Right atrium auricular region (tissue), 2 donors: ENCODE measurements around the gene INSYN1. TPM values are rescaled to one million over a fixed set of nuclear protein-coding genes. Genes with fewer than 3 reads are reported as not detected.
A peak's percentile ranks its signal among the peaks of the same experiment; 100 is the strongest.

Experiments
- DNase-seq: peaks from one replicate; pipeline ENCODE4 v3.0.0-alpha.2; 2019; ENCODE audit warnings: low spot score
- H3K27ac ChIP-seq, 2 donors: fragments of 200-600 bp; sonication (generic); 1 replicate in 1 of 2; 2 replicates in 1 of 2; pipeline ENCODE4 v1.5.1; 2016 to 2019
- H3K27me3 ChIP-seq, 2 donors: fragments of 200-600 bp; sonication (generic); one replicate each; pipeline versions ENCODE4 v1.5.1 to v1.6.0; 2017 to 2019
- H3K36me3 ChIP-seq: fragments of 200-600 bp; sonication (generic); one replicate; pipeline ENCODE4 v1.5.1; 2016
- H3K4me1 ChIP-seq, 2 donors: fragments of 200-600 bp; sonication (generic); one replicate each; pipeline versions ENCODE4 v1.5.1 to v1.6.0; 2017 to 2019
- H3K4me3 ChIP-seq, 2 donors: fragments of 200-600 bp; sonication (generic); 1 replicate in 1 of 2; 2 replicates in 1 of 2; pipeline ENCODE4 v1.5.1; 2017 to 2019; ENCODE audit warnings: mild to moderate bottlenecking in 1 of 2, moderate library complexity in 1 of 2
- H3K9me3 ChIP-seq, 2 donors: fragments of 200-600 bp; sonication (generic); one replicate each; pipeline ENCODE4 v1.5.1; 2019
- CTCF ChIP-seq, 2 donors: fragments of 200-600 bp; sonication (generic); IDR thresholded peaks; one replicate each; pipeline ENCODE4 v1.5.1; 2019; ENCODE audit warnings: antibody characterized with exemption in 2 of 2
- total RNA-seq, 2 donors: library from RNA; depleted of rRNA; stranded (reverse); fragments of >200 nt; gene quantifications; one replicate each; pipeline ENCODE4 v1.1.0, GENCODE V29; 2016

INSYN1 gene
- total RNA-seq, 2 donors from 2014 or later = 32.7 to 68.5 TPM

GRCh38 chr15:73781038-73781925 lies 28.1 kb upstream of the INSYN1 start:
- peak in 1 of 2 donors; percentile 44 for TF ChIP-seq CTCF (IDR thresholded peaks at IDR 0.05)
- H3K4me3 ChIP-seq = no peak overlapping the region
- H3K27ac ChIP-seq = no peak overlapping the region
- no peaks in the 10 kb centered on the region for H3K36me3 ChIP-seq
- no peaks in the 10 kb centered on the region for H3K27me3 ChIP-seq
- H3K4me1 ChIP-seq = peaks cover 0 to 23% of the 10 kb centered on the region in 2 donors
- H3K9me3 ChIP-seq = no peaks in the 10 kb centered on the region
- no peak for DNase-seq

GRCh38 chr15:73779974-73780373 lies 26.8 kb upstream of the INSYN1 start:
- no peak for TF ChIP-seq CTCF (IDR thresholded peaks at IDR 0.05)
- Histone ChIP-seq H3K4me3 (no peak overlapping the region), H3K4me1 (peaks cover 0 to 18% of the 10 kb centered on the region in 2 donors), H3K36me3 (no peaks in the 10 kb centered on the region), H3K27ac (no peak overlapping the region), H3K9me3 (no peaks in the 10 kb centered on the region), H3K27me3 (no peaks in the 10 kb centered on the region)
- no peak for DNase-seq

- Histone ChIP-seq H3K27me3 (no peaks in the 10 kb centered on the region), H3K9me3 (no peaks in the 10 kb centered on the region), H3K4me3 (no peak overlapping the region), H3K4me1 (peaks cover 0 to 30% of the 10 kb centered on the region in 2 donors), H3K36me3 (no peaks in the 10 kb centered on the region), H3K27ac (no peak overlapping the region)
- no peak for DNase-seq
- TF ChIP-seq CTCF (IDR thresholded peaks at IDR 0.05) = no peak
Measured at GRCh38 chr15:73777741-73778140, 24.6 kb upstream of the INSYN1 start.

- no peaks in the 10 kb centered on the region for H3K36me3 ChIP-seq
- no peak for DNase-seq
- no peak overlapping the region for H3K4me3 ChIP-seq
- peak overlapping the region in 1 of 2 donors; percentile 81 for H3K27ac ChIP-seq
- H3K27me3 ChIP-seq = no peaks in the 10 kb centered on the region
- H3K4me1 ChIP-seq = peaks cover 0 to 27% of the 10 kb centered on the region in 2 donors
- TF ChIP-seq CTCF (IDR thresholded peaks at IDR 0.05) = no peak
- no peaks in the 10 kb centered on the region for H3K9me3 ChIP-seq
Measured at GRCh38 chr15:73773428-73773827, 20.3 kb upstream of the INSYN1 start.

- peaks cover 0 to 27% of the 10 kb centered on the region in 2 donors for H3K4me1 ChIP-seq
- H3K4me3 ChIP-seq = no peak overlapping the region
- no peak overlapping the region for H3K27ac ChIP-seq
- H3K27me3 ChIP-seq = no peaks in the 10 kb centered on the region
- no peaks in the 10 kb centered on the region for H3K9me3 ChIP-seq
- TF ChIP-seq CTCF (IDR thresholded peaks at IDR 0.05) = no peak
- no peaks in the 10 kb centered on the region for H3K36me3 ChIP-seq
- DNase-seq = no peak
Measured at GRCh38 chr15:73771385-73772045, 18.4 kb upstream of the INSYN1 start.
